Stimulated activated CD4-positive, alpha-beta T cell treated with anti-CD3 and anti-CD28 coated beads, Interleukin-15, amount 100 ng/mL, for 24 hours (primary cell): ENCODE results near the gene RABGGTA.

Experiments used
- DNase-seq: peaks from one replicate; pipeline ENCODE4 v3.0.0-alpha.2; 2020

The RABGGTA gene

GRCh38 chr14:24304019-24304387 lies 32.6 kb upstream of the RABGGTA start:
- DNase-seq: no peak

- no peak for DNase-seq
Observed at GRCh38 chr14:24300326-24300980, 29.1 kb upstream of the RABGGTA start.

- peak; percentile 93 for DNase-seq
Observed at GRCh38 chr14:24299255-24300191, 28.1 kb upstream of the RABGGTA start, which contains the start of the genes DHRS1 and NOP9. TSS of gene DHRS1 (minus strand) at chr14:24299780. CDS start at chr14:24299106, 674 bp downstream. TSS of gene NOP9 (plus strand) at chr14:24299850. CDS start at chr14:24299955, 105 bp downstream.

GRCh38 chr14:24298892-24299254 lies 27.5 kb upstream of the RABGGTA start:
- DNase-seq: peak; percentile 22

- no peak for DNase-seq
Observed at GRCh38 chr14:24297190-24297964, 26.0 kb upstream of the RABGGTA start.

GRCh38 chr14:24296341-24297157 lies 25.2 kb upstream of the RABGGTA start:
- DNase-seq: peak; percentile 82

GRCh38 chr14:24293525-24293924 lies 22.1 kb upstream of the RABGGTA start:
- DNase-seq: no peak

GRCh38 chr14:24292118-24292807 lies 20.9 kb upstream of the RABGGTA start:
- DNase-seq: no peak

GRCh38 chr14:24291446-24292117 lies 20.2 kb upstream of the RABGGTA start:
- no peak for DNase-seq

GRCh38 chr14:24290746-24291145 lies 19.3 kb upstream of the RABGGTA start:
- no peak for DNase-seq

- peak; percentile 82 for DNase-seq
Observed at GRCh38 chr14:24289649-24290280, 18.4 kb upstream of the RABGGTA start.

- no peak for DNase-seq
Observed at GRCh38 chr14:24286996-24287395, 15.6 kb upstream of the RABGGTA start.

GRCh38 chr14:24285351-24285750 lies 14.0 kb upstream of the RABGGTA start:
- no peak for DNase-seq

GRCh38 chr14:24284501-24285035 lies 13.2 kb upstream of the RABGGTA start:
- DNase-seq: no peak

GRCh38 chr14:24283796-24284460 lies 12.5 kb upstream of the RABGGTA start:
- no peak for DNase-seq

GRCh38 chr14:24282736-24283135 lies 11.3 kb upstream of the RABGGTA start:
- no peak for DNase-seq

GRCh38 chr14:24281636-24282035 lies 10.2 kb upstream of the RABGGTA start:
- no peak for DNase-seq

- DNase-seq: no peak
Observed at GRCh38 chr14:24280797-24281460, 9.5 kb upstream of the RABGGTA start.
